K562 (cell line): ENCODE measurements around the gene ZNF628.

ENCODE experiments used
- DPF2 ChIP-seq: fragments of 450-650 bp; IDR thresholded peaks from 2 replicates; pipeline ENCODE4 v1.6.1; 2016
- EHMT2 ChIP-seq: fragments of 450-650 bp; IDR thresholded peaks from 2 replicates; pipeline ENCODE4 v1.6.1; 2018; ENCODE audit warnings: antibody characterized with exemption
- ZNF586 ChIP-seq: fragments of 450-650 bp; formaldehyde crosslinking; conservative IDR thresholded peaks from 2 replicates; pipeline ENCODE4 v1.4.0; 2020; ENCODE audit warnings: mild to moderate bottlenecking, moderate library complexity

DNA sequence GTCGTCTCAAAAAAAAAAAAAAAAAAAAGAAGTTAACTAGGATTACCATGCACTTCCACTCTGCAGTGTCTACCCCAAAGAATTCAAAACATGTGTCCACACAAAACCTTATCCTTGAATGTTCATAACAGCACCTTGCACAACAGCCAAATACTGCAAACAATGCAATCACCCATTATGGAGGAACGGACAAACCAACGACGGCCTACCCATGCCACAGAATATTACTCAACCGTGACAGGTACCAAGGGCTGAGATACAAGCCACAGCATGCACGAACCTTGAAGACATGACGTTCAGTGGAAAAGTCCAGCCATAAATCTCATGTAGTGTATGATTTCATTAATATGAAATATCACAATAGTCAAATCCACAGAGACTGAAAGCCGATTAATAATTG is 30.4 kb upstream of the ZNF628 start:
- TF ChIP-seq EHMT2 (no peak), ZNF586 (CRISPR knock-in tag) (no peak), DPF2 (no peak)
